Measurements from ENCODE around the gene AP3S2. TPM values are rescaled to one million over a fixed set of nuclear protein-coding genes. Genes with fewer than 3 reads are reported as not detected.
A peak's percentile ranks its signal among the peaks of the same experiment; 100 is the strongest.

AP3S2 gene
- total and polyA plus RNA-seq, 2 of the 4 experiments (the other 2 are of a cell fraction) = 12.6 to 34.1 TPM

GRCh38 chr15:89829161-89829560 lies 64.6 kb downstream of the AP3S2 start (continued):
- TF ChIP-seq RCOR1 (IDR thresholded peaks at IDR 0.05; ENCODE audit: insufficient replicate concordance, low read length) (no peak), FOS (IDR thresholded peaks at IDR 0.05; ENCODE audit: low read depth, low read length) (no peak), CHD1 (IDR thresholded peaks at IDR 0.05; ENCODE audit: low read depth, low read length) (no peak), SMC3 (IDR thresholded peaks at IDR 0.05; ENCODE audit: low read depth, low read length) (no peak)

GRCh38 chr15:89828281-89829145 lies 65.3 kb downstream of the AP3S2 start:
- Histone ChIP-seq H2AK9ac (replicated peaks; ENCODE audit: low read depth, low read length, poor library complexity) (peak overlapping the region; percentile 93), H2BK5ac (ENCODE audit: low read depth, low read length, poor library complexity, severe bottlenecking) (peak overlapping the region; percentile 50), H3K9me1 (ENCODE audit: insufficient read depth, low read length) (peaks cover 20% of the 10 kb centered on the region), H2BK20ac (ENCODE audit: low read depth, low read length) (peak overlapping the region; percentile 40; the same call in 1 of the 2 replicates), H3K79me1 (ENCODE audit: low read depth in 1 of 2, low read length in 2 of 2) (peaks cover 0 to 6% of the 10 kb centered on the region in 2 experiments; a peak in 1 of 4 replicates), H3K27me3 (ENCODE audit: control insufficient read depth, insufficient read depth, low read length) (no peaks in the 10 kb centered on the region), H3K4me1 (ENCODE audit: control insufficient read depth, insufficient read depth, low read length) (peaks cover 21% of the 10 kb centered on the region), H4K5ac (ENCODE audit: low read depth, low read length) (peak overlapping the region; percentile 33; the same call in 1 of the 2 replicates), H3K56ac (ENCODE audit: extremely low read depth, insufficient read depth, low read length) (no peak overlapping the region), H2BK15ac (ENCODE audit: low read depth, low read length) (peak overlapping the region; percentile 6; the same call in 1 of the 3 replicates), H3K9me3 (ENCODE audit: control insufficient read depth, insufficient read depth, low read length) (no peaks in the 10 kb centered on the region), H3K18ac (ENCODE audit: low read depth, low read length) (0 out of 2 replicates have a peak overlapping the region, but pooled peaks have one; percentile 16), H3K4me2 (ENCODE audit: low read depth, low read length) (peak overlapping the region; percentile 14; the same call in 1 of the 2 replicates), H4K8ac (ENCODE audit: low read depth in 2 of 2, low read length in 2 of 2) (peak overlapping the region; percentile 39 to 71; a peak in 3 of 4 replicates), H2AK5ac (ENCODE audit: low read depth, low read length) (peak overlapping the region; percentile 59), H4K91ac (ENCODE audit: insufficient read depth, low read depth, low read length) (peak overlapping the region; percentile 41; the same call in 1 of the 2 replicates), H3K36me3 (ENCODE audit: control insufficient read depth, insufficient read depth, low read length) (peaks cover 2% of the 10 kb centered on the region), H3K23ac (ENCODE audit: low read depth, low read length) (no peak overlapping the region), H3K9ac (ENCODE audit: low read depth, low read length) (no peak overlapping the region), H2BK120ac (ENCODE audit: low read depth, low read length) (peak overlapping the region; percentile 65), H3K4me3 (ENCODE audit: insufficient read depth, low read depth, low read length) (no peak overlapping the region), H2AFZ (replicated peaks; ENCODE audit: low read length, poor library complexity) (peak overlapping the region; percentile 84), H4K20me1 (ENCODE audit: insufficient read depth, low read length) (no peaks in the 10 kb centered on the region), H3K27ac (ENCODE audit: insufficient read depth, low read length) (peak overlapping the region; percentile 6; the same call in 1 of the 2 replicates), H3K14ac (replicated peaks; ENCODE audit: low read depth, low read length) (peak overlapping the region; percentile 1), H3K4ac (ENCODE audit: low read depth, low read length) (peak overlapping the region; percentile 61)
- dilution Hi-C loops (cut with HindIII; ENCODE audit: low sequenced_read_pairs, unreplicated experiment) = no loop called here
- peak; percentile 95 for ATAC-seq (ENCODE audit: low read depth)
- intact Hi-C loops (cut with micrococcal nuclease) = loop anchor here (1.0 kb wide), 1 partner anchor 88 kb away; no protein-coding TSS in a partner anchor
- ChIA-PET CTCF (no interaction called here), POLR2A (ENCODE audit: unreplicated experiment) (no interaction called here)
- 48% methylated on average over 3 of the region's 17 CpGs; no CpG with 5 or more reads in 1 of the 2 experiments for WGBS, 2 experiments (ENCODE audit: extremely low coverage in 2 of 2, insufficient read length in 1 of 2)
- peak; percentile 71 for DNase-seq
- in situ Hi-C loops (cut with MboI; ENCODE audit: low sequenced_read_pairs) = no loop called here
- BruUV-seq (replicated peaks) = no TSS peak
- TF ChIP-seq, protein P1, sequence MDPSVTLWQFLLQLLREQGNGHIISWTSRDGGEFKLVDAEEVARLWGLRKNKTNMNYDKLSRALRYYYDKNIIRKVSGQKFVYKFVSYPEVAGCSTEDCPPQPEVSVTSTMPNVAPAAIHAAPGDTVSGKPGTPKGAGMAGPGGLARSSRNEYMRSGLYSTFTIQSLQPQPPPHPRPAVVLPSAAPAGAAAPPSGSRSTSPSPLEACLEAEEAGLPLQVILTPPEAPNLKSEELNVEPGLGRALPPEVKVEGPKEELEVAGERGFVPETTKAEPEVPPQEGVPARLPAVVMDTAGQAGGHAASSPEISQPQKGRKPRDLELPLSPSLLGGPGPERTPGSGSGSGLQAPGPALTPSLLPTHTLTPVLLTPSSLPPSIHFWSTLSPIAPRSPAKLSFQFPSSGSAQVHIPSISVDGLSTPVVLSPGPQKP (IDR thresholded peaks at IDR 0.05; ENCODE audit: borderline replicate concordance, low read depth, low read length) = no peak
- TF ChIP-seq FOS (IDR thresholded peaks at IDR 0.05; ENCODE audit: low read depth, low read length) (no peak), SMC3 (IDR thresholded peaks at IDR 0.05; ENCODE audit: low read depth, low read length) (no peak), BHLHE40 (IDR thresholded peaks at IDR 0.05; ENCODE audit: low read depth, low read length) (no peak), MAZ (IDR thresholded peaks at IDR 0.05; ENCODE audit: borderline replicate concordance, low read depth, low read length) (no peak), POLR2A (IDR thresholded peaks at IDR 0.05; ENCODE audit: low read depth, low read length) (no peak), CTCF (conservative IDR thresholded peaks at IDR 0.05; ENCODE audit: low read depth, low read length) (no peak), CHD1 (IDR thresholded peaks at IDR 0.05; ENCODE audit: low read depth, low read length) (no peak)
- TF ChIP-seq, protein P2, sequence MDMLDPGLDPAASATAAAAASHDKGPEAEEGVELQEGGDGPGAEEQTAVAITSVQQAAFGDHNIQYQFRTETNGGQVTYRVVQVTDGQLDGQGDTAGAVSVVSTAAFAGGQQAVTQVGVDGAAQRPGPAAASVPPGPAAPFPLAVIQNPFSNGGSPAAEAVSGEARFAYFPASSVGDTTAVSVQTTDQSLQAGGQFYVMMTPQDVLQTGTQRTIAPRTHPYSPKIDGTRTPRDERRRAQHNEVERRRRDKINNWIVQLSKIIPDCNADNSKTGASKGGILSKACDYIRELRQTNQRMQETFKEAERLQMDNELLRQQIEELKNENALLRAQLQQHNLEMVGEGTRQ (IDR thresholded peaks at IDR 0.05; ENCODE audit: low read depth, low read length) = no peak
